ENCODE results near the gene ZFP1. TPM values are rescaled to one million over a fixed set of nuclear protein-coding genes. Genes with fewer than 3 reads are reported as not detected.

The ZFP1 gene
- total RNA-seq, 1 experiment from 2014 or later = 15.3 TPM

DNA sequence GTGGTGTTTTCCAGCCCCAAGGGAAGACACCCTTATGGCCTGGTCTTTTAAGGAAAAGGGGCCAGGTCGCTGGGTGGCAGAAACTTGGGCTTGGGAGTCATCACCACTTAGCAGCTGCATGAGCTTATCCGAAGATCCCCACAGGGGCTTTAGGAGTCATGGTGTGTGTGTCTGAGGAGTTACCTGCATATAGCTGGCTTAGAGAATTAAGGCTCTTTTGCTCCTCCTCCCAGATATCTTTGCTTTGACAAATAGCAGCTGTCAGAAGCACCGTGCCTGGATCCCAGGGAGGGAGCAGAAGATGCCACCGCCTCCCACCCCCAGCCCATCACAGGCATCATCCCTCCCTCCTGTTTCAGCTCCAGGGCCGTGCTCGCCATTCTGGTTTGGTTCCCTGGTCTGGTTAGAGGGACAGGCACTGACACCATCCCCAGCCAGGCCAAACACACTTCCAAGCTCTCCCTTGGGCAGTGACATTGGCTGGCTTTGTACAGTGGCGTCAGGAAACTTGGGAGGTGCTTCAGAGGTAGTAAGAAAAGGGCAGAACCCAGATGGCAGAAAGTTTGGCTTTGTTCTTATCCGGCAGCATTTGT, 49.2 kb upstream of the ZFP1 start:
- Mint-ChIP-seq H3K4me1 (peaks cover 48 to 57% of the 10 kb centered on the region in 2 experiments), H3K27ac (peak overlapping the region; percentile 62 to 81 (median 78); a peak in 3 of 7 replicates), H3K4me3 (0 out of 5 replicates have a peak overlapping the region, but pooled peaks of 1 of the 2 experiments have one; percentile 20), H3K9me3 (no peaks in the 10 kb centered on the region; a peak in 1 of 5 replicates), H3K36me3 (ENCODE audit: insufficient read depth in 1 of 3, low read depth in 3 of 3) (peaks cover 17 to 25% (median 22%) of the 10 kb centered on the region in 3 experiments; a peak in 6 of 7 replicates), H3K27me3 (ENCODE audit: low read depth) (no peaks in the 10 kb centered on the region; the same call in 1 of the 2 replicates)
- H3K4me2 ChIP-seq (ENCODE audit: insufficient read depth, insufficient read length, low read length) = no peak overlapping the region
- H2BK5ac ChIP-seq (ENCODE audit: insufficient read length, low read length) = no peak overlapping the region
- no peak overlapping the region for H2BK120ac ChIP-seq (ENCODE audit: low read depth, low read length, poor library complexity, severe bottlenecking)
- H3K4ac ChIP-seq (ENCODE audit: low read depth, low read length) = no peak overlapping the region
- no peak overlapping the region for H3K18ac ChIP-seq (ENCODE audit: insufficient read length, low read depth, low read length)
- no peak overlapping the region for H4K8ac ChIP-seq (replicated peaks; ENCODE audit: insufficient read length, low read depth, low read length)
- no peak overlapping the region for H2BK15ac ChIP-seq (ENCODE audit: low read depth, low read length)
- no peak overlapping the region for H3K27ac ChIP-seq (ENCODE audit: insufficient read length, low read depth, low read length)
- H4K5ac ChIP-seq (ENCODE audit: insufficient read length, low read depth, low read length) = no peak overlapping the region
- no peak overlapping the region for H3K9ac ChIP-seq (ENCODE audit: extremely low read depth, insufficient read length, low read length)
- H3K79me2 ChIP-seq (ENCODE audit: insufficient read depth, low read length) = 0 out of 2 replicates have a peak, but pooled peaks cover under 1% of the 10 kb centered on the region
- H4K91ac ChIP-seq (ENCODE audit: insufficient read length, low read depth, low read length) = no peak overlapping the region
- DNase-seq = no peak
- peaks cover 3% of the 10 kb centered on the region for H4K20me1 ChIP-seq (ENCODE audit: control insufficient read depth, insufficient read depth, insufficient read length)
- no peak overlapping the region for H2AFZ ChIP-seq (ENCODE audit: low read length)
- WGBS (ENCODE audit: extremely low coverage, insufficient read length, low lambda C conversion rate) = no CpG with 5 or more reads among the region's 8 CpGs
- no peak overlapping the region for H3K23ac ChIP-seq (ENCODE audit: insufficient read length, low read depth, low read length)
- peak overlapping the region; percentile 6; the same call in 1 of the 2 replicates for H3K14ac ChIP-seq (ENCODE audit: insufficient read depth, low read length)
- no peak overlapping the region for H3K56ac ChIP-seq (ENCODE audit: insufficient read length, low read depth, low read length)
- no peaks in the 10 kb centered on the region for H3K9me3 ChIP-seq (ENCODE audit: control insufficient read depth, low read depth, low read length)
- no peak overlapping the region for H2BK20ac ChIP-seq (ENCODE audit: low read depth, low read length, poor library complexity, severe bottlenecking)
- H2AK5ac ChIP-seq (ENCODE audit: insufficient read length, low read length) = no peak overlapping the region
- H3K23me2 ChIP-seq (ENCODE audit: insufficient read length, low read depth, low read length, poor library complexity, severe bottlenecking) = no peaks in the 10 kb centered on the region
- no peaks in the 10 kb centered on the region for H3K27me3 ChIP-seq (ENCODE audit: insufficient read depth, low read length)
- no peaks in the 10 kb centered on the region for H3K79me1 ChIP-seq (ENCODE audit: insufficient read depth, low read depth, low read length, poor library complexity, severe bottlenecking)
- peaks cover 17% of the 10 kb centered on the region; the same call in 1 of the 2 replicates for H3K4me1 ChIP-seq (ENCODE audit: insufficient read depth, low read length)
- no peak overlapping the region for H2BK12ac ChIP-seq (ENCODE audit: insufficient read length, low read depth, low read length)
- no peak overlapping the region for H3T11ph ChIP-seq (ENCODE audit: low read length)
- TF ChIP-seq, protein P1, sequence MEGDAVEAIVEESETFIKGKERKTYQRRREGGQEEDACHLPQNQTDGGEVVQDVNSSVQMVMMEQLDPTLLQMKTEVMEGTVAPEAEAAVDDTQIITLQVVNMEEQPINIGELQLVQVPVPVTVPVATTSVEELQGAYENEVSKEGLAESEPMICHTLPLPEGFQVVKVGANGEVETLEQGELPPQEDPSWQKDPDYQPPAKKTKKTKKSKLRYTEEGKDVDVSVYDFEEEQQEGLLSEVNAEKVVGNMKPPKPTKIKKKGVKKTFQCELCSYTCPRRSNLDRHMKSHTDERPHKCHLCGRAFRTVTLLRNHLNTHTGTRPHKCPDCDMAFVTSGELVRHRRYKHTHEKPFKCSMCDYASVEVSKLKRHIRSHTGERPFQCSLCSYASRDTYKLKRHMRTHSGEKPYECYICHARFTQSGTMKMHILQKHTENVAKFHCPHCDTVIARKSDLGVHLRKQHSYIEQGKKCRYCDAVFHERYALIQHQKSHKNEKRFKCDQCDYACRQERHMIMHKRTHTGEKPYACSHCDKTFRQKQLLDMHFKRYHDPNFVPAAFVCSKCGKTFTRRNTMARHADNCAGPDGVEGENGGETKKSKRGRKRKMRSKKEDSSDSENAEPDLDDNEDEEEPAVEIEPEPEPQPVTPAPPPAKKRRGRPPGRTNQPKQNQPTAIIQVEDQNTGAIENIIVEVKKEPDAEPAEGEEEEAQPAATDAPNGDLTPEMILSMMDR (conservative IDR thresholded peaks at IDR 0.05) = no peak
